ENCODE measurements around the gene ZEB1.
"Not testable (repeated sequence)": the region's sequence is repeated elsewhere in the genome, so short reads cannot be mapped to it uniquely, and the experiment has no call there.

Gene ZEB1

GRCh38 chr10:31366703-31367102 lies 47.7 kb downstream of the ZEB1 start:
- no peak for DNase-seq (ENCODE audit: low spot score)

- DNase-seq (ENCODE audit: low spot score): no peak
Observed at GRCh38 chr10:31368724-31369123, 49.7 kb downstream of the ZEB1 start.

GRCh38 chr10:31372439-31372838 lies 53.4 kb downstream of the ZEB1 start:
- DNase-seq (ENCODE audit: low spot score): no peak

- DNase-seq (ENCODE audit: low spot score): no peak
Observed at GRCh38 chr10:31374146-31374696, 55.2 kb downstream of the ZEB1 start.

GRCh38 chr10:31381171-31381570 lies 62.2 kb downstream of the ZEB1 start:
- DNase-seq (ENCODE audit: low spot score): no peak

- DNase-seq (ENCODE audit: low spot score): no peak
Observed at GRCh38 chr10:31381766-31382316, 62.8 kb downstream of the ZEB1 start.

GRCh38 chr10:31383810-31384588 lies 65.0 kb downstream of the ZEB1 start:
- DNase-seq (ENCODE audit: low spot score): no peak

GRCh38 chr10:31384589-31384949 lies 65.6 kb downstream of the ZEB1 start:
- no peak for DNase-seq (ENCODE audit: low spot score)

- DNase-seq (ENCODE audit: low spot score): no peak
Observed at GRCh38 chr10:31390804-31391203, 71.8 kb downstream of the ZEB1 start.

- no peak for DNase-seq (ENCODE audit: low spot score)
Observed at GRCh38 chr10:31393844-31394243, 74.8 kb downstream of the ZEB1 start.

- DNase-seq (ENCODE audit: low spot score): no peak
Observed at GRCh38 chr10:31395695-31396094, 76.7 kb downstream of the ZEB1 start.

- no peak for DNase-seq (ENCODE audit: low spot score)
Observed at GRCh38 chr10:31396376-31396775, 77.4 kb downstream of the ZEB1 start.

- DNase-seq (ENCODE audit: low spot score): no peak
Observed at GRCh38 chr10:31397852-31398251, 78.8 kb downstream of the ZEB1 start.

- no peak for DNase-seq (ENCODE audit: low spot score)
Observed at GRCh38 chr10:31399171-31399570, 80.2 kb downstream of the ZEB1 start.

- no peak for DNase-seq (ENCODE audit: low spot score)
Observed at GRCh38 chr10:31399631-31400030, 80.6 kb downstream of the ZEB1 start.

GRCh38 chr10:31401287-31401686 lies 82.3 kb downstream of the ZEB1 start:
- no peak for DNase-seq (ENCODE audit: low spot score)

- DNase-seq (ENCODE audit: low spot score): no peak
Observed at GRCh38 chr10:31404640-31405039, 85.6 kb downstream of the ZEB1 start.

GRCh38 chr10:31405829-31406228 lies 86.8 kb downstream of the ZEB1 start:
- not testable (repeated sequence) for DNase-seq (ENCODE audit: low spot score)

- not testable (repeated sequence) for DNase-seq (ENCODE audit: low spot score)
Observed at GRCh38 chr10:31412397-31412796, 93.4 kb downstream of the ZEB1 start.

- peak; percentile 17 for DNase-seq (ENCODE audit: low spot score)
Observed at GRCh38 chr10:31413325-31413724, 94.3 kb downstream of the ZEB1 start.

GRCh38 chr10:31418481-31418880 lies 99.5 kb downstream of the ZEB1 start:
- no peak for DNase-seq (ENCODE audit: low spot score)

- no peak for DNase-seq (ENCODE audit: low spot score)
Observed at GRCh38 chr10:31419394-31420063, 100.5 kb downstream of the ZEB1 start.

- DNase-seq (ENCODE audit: low spot score): no peak
Observed at GRCh38 chr10:31421322-31421721, 102.3 kb downstream of the ZEB1 start.
